Osteoblast (primary cell): Measurements from ENCODE around the gene COPS8. TPM values are rescaled to one million over a fixed set of nuclear protein-coding genes. Genes with fewer than 3 reads are reported as not detected.

Experiments
- DNase-seq: peaks from one replicate; pipeline ENCODE4 v3.0.0; 2011; ENCODE audit warnings: low spot score, mixed read lengths; ENCODE audit not compliant: insufficient read length; ENCODE audit errors: missing footprints
- H2AFZ ChIP-seq: 2 replicates; pipeline ENCODE4 v1.6.0; 2011; ENCODE audit warnings: mild to moderate bottlenecking, low read length
- H3K27ac ChIP-seq: 2 replicates; pipeline ENCODE4 v1.5.1; 2011; ENCODE audit warnings: mild to moderate bottlenecking, low read depth, low read length, moderate library complexity
- H3K27me3 ChIP-seq: 2 replicates; pipeline ENCODE4 v1.6.0; 2012; ENCODE audit warnings: mild to moderate bottlenecking, control low read depth, inconsistent platforms, low read length, moderate library complexity; ENCODE audit not compliant: insufficient read depth
- H3K36me3 ChIP-seq: 2 replicates; pipeline ENCODE4 v1.5.1; 2011; ENCODE audit warnings: mild to moderate bottlenecking, low read length, control low read depth, moderate library complexity; ENCODE audit not compliant: insufficient read depth
- H3K4me1 ChIP-seq: 2 replicates; pipeline ENCODE4 v1.5.1; 2011; ENCODE audit warnings: mild to moderate bottlenecking, low read length, control low read depth, moderate library complexity; ENCODE audit not compliant: insufficient read depth
- H3K4me2 ChIP-seq: 2 replicates; pipeline ENCODE4 v1.6.0; 2011; ENCODE audit warnings: mild to moderate bottlenecking, low read length; ENCODE audit not compliant: insufficient read depth
- H3K4me3 ChIP-seq: fragments of 200-600 bp; sonication (generic); 3 replicates; pipeline ENCODE4 v1.5.1; 2012; ENCODE audit warnings: mild to moderate bottlenecking, low read length, inconsistent platforms; ENCODE audit not compliant: insufficient read depth
- H3K79me2 ChIP-seq: 2 replicates; pipeline ENCODE4 v1.6.0; 2012; ENCODE audit warnings: mild to moderate bottlenecking, low read length, control low read depth, inconsistent platforms; ENCODE audit not compliant: insufficient read depth
- H3K9me3 ChIP-seq: 2 replicates; pipeline ENCODE4 v1.5.1; 2011; ENCODE audit warnings: low read depth, low read length, control low read depth
- H4K20me1 ChIP-seq: 2 replicates; pipeline ENCODE4 v1.6.0; 2012; ENCODE audit warnings: mild to moderate bottlenecking, low read length, control low read depth; ENCODE audit not compliant: insufficient read depth
- CTCF ChIP-seq: IDR thresholded peaks from 2 replicates; pipeline ENCODE4 v1.5.1; 2011; ENCODE audit warnings: mild to moderate bottlenecking, low read depth, low read length, moderate library complexity; ENCODE audit errors: extremely low read depth
- total RNA-seq: library from RNA; depleted of rRNA; stranded (reverse); fragments of >200 nt; gene quantifications from 2 replicates; pipeline ENCODE4 v1.2.3, GENCODE V29; 2012

Gene COPS8
- total RNA-seq, 1 donor: 91.2 TPM

GRCh38 chr2:237115870-237116269, 30.2 kb downstream of the COPS8 start:
- Histone ChIP-seq H3K79me2 (no peaks in the 10 kb centered on the region), H3K27ac (no peak overlapping the region), H4K20me1 (no peaks in the 10 kb centered on the region), H3K4me2 (no peak overlapping the region), H3K9me3 (no peaks in the 10 kb centered on the region), H2AFZ (no peak overlapping the region), H3K27me3 (no peaks in the 10 kb centered on the region), H3K4me1 (no peaks in the 10 kb centered on the region), H3K36me3 (no peaks in the 10 kb centered on the region), H3K4me3 (no peak overlapping the region)
- TF ChIP-seq CTCF: no peak
- DNase-seq: no peak

- H3K27ac ChIP-seq: no peak overlapping the region
- no peaks in the 10 kb centered on the region for H4K20me1 ChIP-seq
- H3K36me3 ChIP-seq: no peaks in the 10 kb centered on the region
- no peak overlapping the region for H3K4me3 ChIP-seq
- no peak for TF ChIP-seq CTCF
- no peak for DNase-seq
- H3K4me2 ChIP-seq: no peak overlapping the region
- no peaks in the 10 kb centered on the region for H3K79me2 ChIP-seq
- no peaks in the 10 kb centered on the region for H3K27me3 ChIP-seq
- no peaks in the 10 kb centered on the region for H3K9me3 ChIP-seq
- no peaks in the 10 kb centered on the region for H3K4me1 ChIP-seq
- no peak overlapping the region for H2AFZ ChIP-seq
Measured at GRCh38 chr2:237116431-237116830, 30.7 kb downstream of the COPS8 start.

GRCh38 chr2:237118025-237118424, 32.3 kb downstream of the COPS8 start:
- Histone ChIP-seq H3K36me3 (no peaks in the 10 kb centered on the region), H3K4me2 (no peak overlapping the region), H4K20me1 (no peaks in the 10 kb centered on the region), H3K4me3 (no peak overlapping the region), H3K9me3 (no peaks in the 10 kb centered on the region), H2AFZ (no peak overlapping the region), H3K4me1 (no peaks in the 10 kb centered on the region), H3K27me3 (no peaks in the 10 kb centered on the region), H3K27ac (no peak overlapping the region), H3K79me2 (no peaks in the 10 kb centered on the region)
- no peak for TF ChIP-seq CTCF
- DNase-seq: no peak

GRCh38 chr2:237118561-237119155, 33.0 kb downstream of the COPS8 start:
- no peak overlapping the region for H3K27ac ChIP-seq
- no peaks in the 10 kb centered on the region for H3K79me2 ChIP-seq
- H3K27me3 ChIP-seq: no peaks in the 10 kb centered on the region
- no peaks in the 10 kb centered on the region for H4K20me1 ChIP-seq
- H3K36me3 ChIP-seq: no peaks in the 10 kb centered on the region
- no peak overlapping the region for H3K4me3 ChIP-seq
- no peak for TF ChIP-seq CTCF
- H3K4me2 ChIP-seq: no peak overlapping the region
- no peaks in the 10 kb centered on the region for H3K4me1 ChIP-seq
- no peak overlapping the region for H2AFZ ChIP-seq
- no peak for DNase-seq
- no peaks in the 10 kb centered on the region for H3K9me3 ChIP-seq
